ENCODE measurements around the gene CAPN13.

- no peak for TF ChIP-seq CTCF (IDR thresholded peaks at IDR 0.05; ENCODE audit: extremely low read depth in 1 of 2, insufficient read depth in 1 of 2, low read depth in 1 of 2, low read length in 2 of 2)
- no peak for TF ChIP-seq JUN (IDR thresholded peaks at IDR 0.05; ENCODE audit: borderline replicate concordance, insufficient read depth, insufficient read length, low read depth)
- TF ChIP-seq EZH2 (IDR thresholded peaks at IDR 0.05; ENCODE audit: borderline replicate concordance, low read depth, low read length, severe bottlenecking), result no peak
- TF ChIP-seq POLR2AphosphoS5 (IDR thresholded peaks at IDR 0.05; ENCODE audit: insufficient read depth, low read depth, low read length), result no peak
- TF ChIP-seq POLR2A (IDR thresholded peaks at IDR 0.05; ENCODE audit: low read depth, low read length), result no peak
Observed at GRCh38 chr2:30707304-30707903, 99.8 kb downstream of the CAPN13 start.

All from endothelial cell of umbilical vein (primary cell).